OCI-LY1 (cell line): ENCODE data around the gene OSBPL3.
"Not testable (repeated sequence)": the region's sequence is repeated elsewhere in the genome, so short reads cannot be mapped to it uniquely, and the experiment has no call there.

Experiments used
- H2AFZ ChIP-seq: fragments of 200-600 bp; sonication (generic), shearing (Covaris generic); 2 replicates; pipeline ENCODE4 v1.6.0; 2014; ENCODE audit warnings: antibody characterized with exemption, mild to moderate bottlenecking, low read length
- H3F3A ChIP-seq: fragments of 200-600 bp; sonication (generic), shearing (Covaris generic); 2 replicates; pipeline ENCODE4 v1.6.0; 2014; ENCODE audit warnings: mild to moderate bottlenecking, antibody characterized with exemption, low read length, moderate library complexity; ENCODE audit not compliant: insufficient read depth
- H3K27ac ChIP-seq: fragments of 200-600 bp; sonication (generic); 2 replicates; pipeline ENCODE4 v1.5.1; 2014; ENCODE audit warnings: low read length, mixed run types, mild to moderate bottlenecking, low read depth; ENCODE audit not compliant: poor library complexity, severe bottlenecking
- H3K27me3 ChIP-seq: fragments of 200-600 bp; sonication (generic); 2 replicates; pipeline ENCODE4 v1.6.0; 2014; ENCODE audit warnings: antibody characterized with exemption, mild to moderate bottlenecking, low read length, moderate library complexity; ENCODE audit not compliant: insufficient read depth
- H3K36me3 ChIP-seq: fragments of 200-600 bp; sonication (generic); 2 replicates; pipeline ENCODE4 v1.6.1; 2014; ENCODE audit warnings: mild to moderate bottlenecking, antibody characterized with exemption, low read length, moderate library complexity, mixed read lengths; ENCODE audit not compliant: insufficient read depth
- H3K4me1 ChIP-seq: fragments of 200-600 bp; sonication (generic); 2 replicates; pipeline ENCODE4 v1.5.1; 2014; ENCODE audit warnings: mild to moderate bottlenecking, low read length, moderate library complexity; ENCODE audit not compliant: insufficient read depth, severe bottlenecking
- H3K4me2 ChIP-seq: fragments of 200-600 bp; sonication (generic), shearing (Covaris generic); 2 replicates; pipeline ENCODE4 v1.6.1; 2014; ENCODE audit warnings: low read length
- H3K4me3 ChIP-seq: fragments of 200-600 bp; sonication (generic); 2 replicates; pipeline ENCODE4 v1.5.1; 2014; ENCODE audit warnings: low read length, low read depth, mild to moderate bottlenecking, mixed read lengths; ENCODE audit not compliant: poor library complexity, severe bottlenecking
- H3K79me2 ChIP-seq: fragments of 200-600 bp; shearing (Covaris generic); 2 replicates; pipeline ENCODE4 v1.6.1; 2016; ENCODE audit warnings: mixed run types, low read length, mixed read lengths; ENCODE audit not compliant: insufficient read depth
- H3K9ac ChIP-seq: fragments of 200-600 bp; sonication (generic), shearing (Covaris generic); 2 replicates; pipeline ENCODE4 v1.6.1; 2014; ENCODE audit warnings: mild to moderate bottlenecking, low read length, mixed read lengths
- H3K9me2 ChIP-seq: fragments of 200-600 bp; sonication (generic), shearing (Covaris generic); 2 replicates; pipeline ENCODE4 v1.6.1; 2014; ENCODE audit warnings: low read depth, mild to moderate bottlenecking, low read length, mixed read lengths
- H3K9me3 ChIP-seq: fragments of 200-600 bp; shearing (Covaris generic); 2 replicates; pipeline ENCODE4 v1.6.1; 2014; ENCODE audit warnings: low read length, mixed read lengths
- H4K20me1 ChIP-seq: fragments of 200-600 bp; sonication (generic), shearing (Covaris generic); 2 replicates; pipeline ENCODE4 v1.6.0; 2016; ENCODE audit warnings: mild to moderate bottlenecking, low read length; ENCODE audit not compliant: insufficient read depth
- CTCF ChIP-seq: fragments of 200-600 bp; sonication (generic), shearing (Covaris generic); IDR thresholded peaks from 2 replicates; pipeline ENCODE4 v1.5.1; 2017; ENCODE audit warnings: mild to moderate bottlenecking, antibody characterized with exemption, low read length, moderate library complexity, mixed read lengths
- EZH2 ChIP-seq: fragments of 200-600 bp; sonication (generic), shearing (Covaris generic); IDR thresholded peaks from 2 replicates; pipeline ENCODE4 v1.8.0; 2017; ENCODE audit warnings: borderline replicate concordance, mixed run types, mild to moderate bottlenecking, antibody characterized with exemption, low read length, moderate library complexity, mixed read lengths

Gene OSBPL3

GRCh38 chr7:24908166-24908565, 71.8 kb downstream of the OSBPL3 start:
- no peak for TF ChIP-seq EZH2
- H3K9ac ChIP-seq: no peak overlapping the region; the same call in 1 of the 2 replicates
- no peaks in the 10 kb centered on the region for H4K20me1 ChIP-seq
- H3K4me2 ChIP-seq: peak overlapping the region; percentile 21; the same call in 1 of the 2 replicates
- peaks cover 22% of the 10 kb centered on the region; the same call in 1 of the 2 replicates for H3K36me3 ChIP-seq
- H3K4me1 ChIP-seq: peaks cover 74% of the 10 kb centered on the region
- peak overlapping the region; percentile 50 for H3K27ac ChIP-seq
- H3K9me2 ChIP-seq: no peaks in the 10 kb centered on the region
- peaks cover 90% of the 10 kb centered on the region for H3K79me2 ChIP-seq
- H3F3A ChIP-seq: no peaks in the 10 kb centered on the region
- H3K4me3 ChIP-seq: no peak overlapping the region
- no peaks in the 10 kb centered on the region for H3K9me3 ChIP-seq
- H2AFZ ChIP-seq: no peak overlapping the region
- H3K27me3 ChIP-seq: no peaks in the 10 kb centered on the region

DNA sequence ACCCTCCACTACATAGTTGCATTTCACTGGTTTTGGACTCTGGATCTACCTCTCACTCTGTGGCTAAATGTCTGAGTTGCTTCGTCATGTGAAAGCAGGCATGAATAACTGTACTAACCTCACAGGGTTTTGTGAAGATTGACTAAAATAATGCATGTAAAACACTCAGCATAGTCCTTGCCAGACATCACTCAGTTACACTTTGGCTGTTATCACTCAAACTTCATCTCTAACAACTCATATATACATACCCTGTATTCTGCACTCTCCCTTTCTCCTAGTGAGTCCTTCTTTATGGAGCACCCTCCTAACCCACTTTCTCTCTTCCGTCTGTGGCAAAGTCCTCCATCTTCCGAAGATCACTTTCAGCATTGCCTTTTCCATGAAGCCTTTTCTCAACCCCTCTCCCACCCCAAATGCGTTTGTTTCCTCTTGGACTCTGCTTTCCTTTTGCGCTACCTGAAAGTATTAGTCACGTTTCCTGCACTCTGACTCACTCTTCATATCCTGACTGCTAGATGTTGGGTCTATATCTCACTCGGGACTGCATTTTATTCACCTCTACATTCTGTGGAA, 72.6 kb downstream of the OSBPL3 start:
- Histone ChIP-seq H3K27me3 (no peaks in the 10 kb centered on the region), H3K4me1 (peaks cover 74% of the 10 kb centered on the region), H3K4me2 (peak overlapping the region; percentile 21; the same call in 1 of the 2 replicates), H3K9me3 (no peaks in the 10 kb centered on the region), H3K9me2 (no peaks in the 10 kb centered on the region), H3K4me3 (no peak overlapping the region), H2AFZ (no peak overlapping the region), H3K27ac (peak overlapping the region; percentile 50), H3K9ac (no peak overlapping the region), H4K20me1 (no peaks in the 10 kb centered on the region), H3F3A (no peaks in the 10 kb centered on the region), H3K79me2 (peaks cover 90% of the 10 kb centered on the region), H3K36me3 (peaks cover 15% of the 10 kb centered on the region; the same call in 1 of the 2 replicates)
- TF ChIP-seq EZH2 (no peak), CTCF (no peak)

- Histone ChIP-seq H3K9me2 (no peaks in the 10 kb centered on the region), H3K4me2 (no peak overlapping the region), H3K4me1 (peaks cover 74% of the 10 kb centered on the region), H3K9me3 (no peaks in the 10 kb centered on the region), H3K27me3 (no peaks in the 10 kb centered on the region), H3K4me3 (no peak overlapping the region), H4K20me1 (no peaks in the 10 kb centered on the region), H3K36me3 (peaks cover 15% of the 10 kb centered on the region; the same call in 1 of the 2 replicates), H3K79me2 (peaks cover 90% of the 10 kb centered on the region), H2AFZ (no peak overlapping the region), H3K27ac (peak overlapping the region; percentile 50), H3K9ac (no peak overlapping the region), H3F3A (no peaks in the 10 kb centered on the region)
- TF ChIP-seq CTCF (no peak), EZH2 (no peak)
These were observed 73.8 kb downstream of the OSBPL3 start for GRCh38 chr7:24905996-24906770.

- H3K4me3 ChIP-seq, H3K4me2 ChIP-seq: not testable (repeated sequence)
These were observed 76.0 kb downstream of the OSBPL3 start for GRCh38 chr7:24903992-24904391.

More at GRCh38 chr7:24903992-24904391, 76.0 kb downstream of the OSBPL3 start:
- not testable (repeated sequence) for H3K9me3 ChIP-seq, H3K27me3 ChIP-seq, H3K9me2 ChIP-seq, H3K9ac ChIP-seq, H3F3A ChIP-seq, H2AFZ ChIP-seq, H4K20me1 ChIP-seq
- H3K4me1 ChIP-seq: peaks cover 74% of the 10 kb centered on the region
- H3K27ac ChIP-seq: peak overlapping the region; percentile 11
- H3K79me2 ChIP-seq: peaks cover 89% of the 10 kb centered on the region
- H3K36me3 ChIP-seq: peaks cover 15% of the 10 kb centered on the region; the same call in 1 of the 2 replicates
